Activated T-helper 1 cell treated with anti-CD3 and anti-CD28 coated beads, Interleukin-2, amount 50 U/mL, for 16 hours (primary cell): ENCODE measurements around the gene CKMT1A.
"Not testable (repeated sequence)": the region's sequence is repeated elsewhere in the genome, so short reads cannot be mapped to it uniquely, and the experiment has no call there.

Experiments used
- DNase-seq, 2 donors: peaks; one replicate each; pipeline ENCODE4 v3.0.0-alpha.2; 2020; ENCODE audit warnings: low read depth in 1 of 2, low spot score in 1 of 2

CKMT1A gene

GRCh38 chr15:43693148-43694022 is at the start of gene CKMT1A:
Gene CKMT1A, plus strand, starts transcription at chr15:43693859. Its CDS starts 192 bp downstream, at chr15:43694051.
- DNase-seq: not testable (repeated sequence)

DNA sequence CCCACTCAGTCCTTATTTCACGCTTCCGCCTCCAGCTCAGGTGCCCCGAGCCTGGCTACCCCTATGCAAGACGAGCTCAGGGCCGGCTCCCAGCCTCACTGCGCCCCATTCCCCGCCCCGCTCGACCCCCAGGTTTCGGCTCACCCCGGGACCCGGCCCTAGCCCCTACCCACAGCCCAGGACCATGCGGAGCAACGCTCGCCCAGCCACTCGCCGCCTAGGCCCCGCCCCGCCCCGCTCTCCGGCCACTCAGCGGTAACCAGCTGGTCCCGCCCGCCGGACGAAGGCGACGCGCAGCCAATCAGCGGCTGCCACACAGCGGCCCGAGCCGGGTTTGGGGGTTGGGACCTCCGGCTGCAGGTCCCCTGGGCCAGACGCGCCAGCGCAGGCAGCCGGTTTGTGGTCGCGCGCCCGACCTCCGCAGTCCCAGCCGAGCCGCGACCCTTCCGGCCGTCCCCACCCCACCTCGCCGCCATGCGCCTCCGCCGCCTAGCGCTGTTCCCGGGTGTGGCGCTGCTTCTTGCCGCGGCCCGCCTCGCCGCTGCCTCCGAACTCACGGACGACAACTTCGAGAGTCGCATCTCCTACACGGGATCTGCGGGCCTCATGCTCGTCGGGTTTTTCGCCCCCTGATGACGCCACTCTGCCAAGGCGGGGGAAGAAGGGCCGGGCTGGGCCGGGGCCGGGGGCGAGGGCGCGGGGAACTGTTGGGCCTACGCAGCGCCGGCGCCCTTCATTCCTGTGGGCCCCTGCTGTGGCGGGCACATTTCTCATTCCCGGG is 44.8 kb upstream of the CKMT1A start, which contains the start of gene CATSPER2:
Gene CATSPER2 (minus strand): TSS at position 196 of the 781 bp plus-strand sequence. CDS start 783 bp downstream, outside the sequence.
- no peak for DNase-seq

GRCh38 chr15:43649430-43649926 is 44.2 kb upstream of the CKMT1A start:
- not testable (repeated sequence) for DNase-seq

GRCh38 chr15:43659727-43660126 is 33.9 kb upstream of the CKMT1A start:
- not testable (repeated sequence) for DNase-seq

GRCh38 chr15:43662293-43662692 is 31.4 kb upstream of the CKMT1A start:
- DNase-seq: not testable (repeated sequence)

- not testable (repeated sequence) for DNase-seq
These were observed 30.3 kb upstream of the CKMT1A start for GRCh38 chr15:43663333-43663732.

DNA sequence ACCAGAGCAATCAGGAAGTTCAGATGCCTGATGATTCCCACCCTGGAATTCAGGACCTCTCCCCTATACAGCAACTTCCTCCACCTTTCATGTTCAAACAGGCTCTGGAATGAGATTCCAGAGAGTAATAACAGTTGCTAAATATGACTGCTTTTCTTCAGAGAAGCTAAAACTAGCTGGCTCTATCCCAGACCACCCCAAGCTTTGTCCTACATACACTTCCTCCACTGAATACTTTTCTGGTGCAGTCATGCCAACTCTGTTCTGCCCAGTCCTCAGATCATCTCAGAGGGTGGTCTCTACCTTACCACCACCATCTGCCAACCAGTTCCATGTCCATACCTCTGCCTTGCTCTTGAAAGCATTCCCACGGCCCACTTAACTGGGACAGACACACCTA is 27.5 kb upstream of the CKMT1A start:
- DNase-seq: not testable (repeated sequence)

DNA sequence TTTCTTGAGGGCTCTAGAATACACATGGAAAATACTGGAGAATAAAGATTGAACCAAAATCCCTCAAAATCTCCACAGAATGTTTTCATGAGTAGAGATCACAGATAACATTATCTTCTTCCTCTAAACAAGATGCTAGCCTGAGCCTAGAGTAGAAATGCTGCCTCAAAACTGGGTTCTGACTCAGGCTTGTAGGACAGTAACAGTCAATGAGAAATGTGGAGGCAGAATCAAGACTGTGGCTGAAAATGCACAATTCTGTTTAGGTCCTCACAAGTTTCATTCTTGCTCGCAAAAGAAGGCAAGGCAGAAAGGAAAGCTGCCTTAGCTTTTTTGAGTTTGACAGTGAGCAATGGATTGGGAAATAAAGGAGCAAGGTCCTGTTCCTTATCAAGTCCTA is 19.5 kb upstream of the CKMT1A start:
- not testable (repeated sequence) for DNase-seq

GRCh38 chr15:43689604-43690301 is 3.9 kb upstream of the CKMT1A start:
- DNase-seq: not testable (repeated sequence)

DNA sequence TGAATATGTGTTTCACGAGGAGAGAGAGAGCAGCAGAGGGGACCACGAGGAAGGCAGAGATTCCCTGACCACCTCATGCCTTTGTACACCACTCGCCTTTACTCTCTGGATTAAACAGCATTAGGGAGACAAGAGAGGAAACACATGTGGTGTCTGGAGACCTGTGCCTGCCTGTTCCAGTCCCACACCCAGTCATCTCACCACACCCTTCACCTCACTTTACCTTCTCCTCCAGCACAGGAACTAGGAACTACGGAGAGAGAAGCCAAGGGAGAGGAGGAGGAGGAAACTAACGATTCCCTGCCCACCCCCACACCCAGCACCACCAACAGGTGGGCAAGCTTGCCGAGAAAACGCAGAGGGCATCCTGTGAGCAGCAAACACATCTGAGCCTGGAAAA is 980 bp upstream of the CKMT1A start:
- DNase-seq: not testable (repeated sequence)

GRCh38 chr15:43702174-43702573 is 8.5 kb downstream of the CKMT1A start:
- DNase-seq: no peak

GRCh38 chr15:43702701-43703424 is 9.2 kb downstream of the CKMT1A start:
- DNase-seq: no peak

- not testable (repeated sequence) for DNase-seq
These were observed 16.9 kb downstream of the CKMT1A start for GRCh38 chr15:43710431-43711131.

DNA sequence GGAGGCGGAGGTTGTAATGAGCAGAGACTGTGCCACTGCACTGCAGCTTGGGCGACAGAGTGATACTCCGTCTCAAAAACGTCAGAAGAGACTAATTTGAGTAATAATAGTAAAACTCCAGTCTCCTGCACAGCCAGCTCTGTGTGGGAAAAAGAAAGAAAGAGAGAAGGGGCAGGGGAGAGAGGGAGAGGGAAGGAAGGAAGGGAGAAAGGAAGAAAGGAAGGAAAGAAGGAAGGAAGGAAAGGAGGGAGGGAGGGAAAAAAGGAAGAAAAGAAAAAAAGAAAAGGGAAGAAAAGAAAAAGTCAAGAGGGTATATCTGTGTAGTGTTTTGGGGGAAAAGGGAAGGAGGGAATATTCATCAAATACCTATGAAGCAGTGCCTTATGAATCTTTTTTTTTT is 29.5 kb downstream of the CKMT1A start:
- DNase-seq: no peak

- not testable (repeated sequence) for DNase-seq
These were observed 32.6 kb downstream of the CKMT1A start for GRCh38 chr15:43726306-43726705.

DNA sequence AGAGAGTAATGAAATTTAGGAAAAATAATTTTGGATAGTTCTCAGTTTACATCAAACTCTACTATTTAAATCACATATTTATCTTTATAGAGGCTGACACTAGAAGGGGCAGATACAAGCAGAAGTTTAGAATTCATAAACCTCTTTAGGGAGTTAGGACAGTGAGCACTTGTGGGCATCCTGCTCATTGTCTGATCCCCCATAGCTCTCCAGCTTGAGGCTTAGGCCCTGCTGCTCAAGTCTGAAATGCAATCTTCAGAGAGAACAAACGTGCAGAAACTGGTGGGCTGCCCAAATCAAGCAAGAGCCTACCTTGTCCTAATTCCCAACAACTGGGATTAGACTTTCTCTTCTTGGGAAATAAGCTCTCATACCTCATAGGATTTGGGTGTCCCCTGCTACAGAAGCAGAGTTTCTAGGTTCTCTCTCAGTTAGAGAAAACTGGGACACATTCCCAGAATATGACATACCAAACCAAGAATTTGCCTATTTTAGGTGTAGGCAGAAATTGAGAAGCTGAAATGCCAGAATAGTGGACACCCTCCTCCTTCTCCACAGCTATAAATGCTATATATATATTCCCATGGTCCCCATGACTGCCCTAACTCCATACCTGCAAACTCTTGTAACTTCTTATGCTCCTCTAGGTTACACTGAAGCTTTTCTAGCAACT is 34.5 kb downstream of the CKMT1A start:
- not testable (repeated sequence) for DNase-seq

GRCh38 chr15:43735416-43735815 is 41.8 kb downstream of the CKMT1A start:
- DNase-seq: no peak

DNA sequence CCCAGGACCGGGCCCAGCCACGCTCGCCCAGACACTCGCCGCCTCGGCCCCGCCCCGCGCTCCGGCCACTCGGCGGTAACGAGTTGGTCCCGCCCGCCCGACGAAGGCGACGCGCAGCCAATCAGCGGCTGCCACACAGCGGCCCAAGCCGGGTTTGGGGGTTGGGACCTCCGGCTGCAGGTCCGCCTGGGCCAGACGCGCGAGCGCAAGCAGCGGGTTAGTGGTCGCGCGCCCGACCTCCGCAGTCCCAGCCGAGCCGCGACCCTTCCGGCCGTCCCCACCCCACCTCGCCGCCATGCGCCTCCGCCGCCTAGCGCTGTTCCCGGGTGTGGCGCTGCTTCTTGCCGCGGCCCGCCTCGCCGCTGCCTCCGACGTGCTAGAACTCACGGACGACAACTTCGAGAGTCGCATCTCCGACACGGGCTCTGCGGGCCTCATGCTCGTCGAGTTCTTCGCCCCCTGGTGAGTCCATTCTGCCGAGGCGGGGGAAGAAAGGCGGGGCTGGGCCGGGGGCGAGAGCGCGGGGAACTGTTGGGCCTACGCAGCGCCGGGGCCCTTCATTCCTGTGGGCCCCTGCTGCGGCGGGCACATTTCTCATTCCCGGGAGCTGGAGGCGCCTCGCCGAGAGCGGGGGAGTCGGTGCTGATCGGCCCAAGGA is 52.7 kb downstream of the CKMT1A start, which contains the start of gene PDIA3:
Gene PDIA3 (plus strand): TSS at position 194 of the 658 bp plus-strand sequence. CDS start 102 bp downstream, at position 296.
- peak; percentile 64 to 82 for DNase-seq
